ENCODE results near the gene ZFAND3.
A peak's percentile ranks its signal among the peaks of the same experiment; 100 is the strongest.

ZFAND3 gene

GRCh38 chr6:37965964-37966676 is 146.6 kb downstream of the ZFAND3 start:
- no peak for TF ChIP-seq CTCF (conservative IDR thresholded peaks at IDR 0.05; ENCODE audit: low read length)
- peak; percentile 58 for DNase-seq (ENCODE audit: low read depth)
- no peak overlapping the region for H3K4me3 ChIP-seq (ENCODE audit: low read length)

- DNase-seq (ENCODE audit: low read depth), result no peak
- no peak overlapping the region for H3K4me3 ChIP-seq (ENCODE audit: low read length)
- TF ChIP-seq CTCF (conservative IDR thresholded peaks at IDR 0.05; ENCODE audit: low read length), result no peak
These were observed 147.3 kb downstream of the ZFAND3 start for GRCh38 chr6:37966801-37967200.

GRCh38 chr6:37967651-37968050 is 148.1 kb downstream of the ZFAND3 start:
- no peak for TF ChIP-seq CTCF (conservative IDR thresholded peaks at IDR 0.05; ENCODE audit: low read length)
- no peak for DNase-seq (ENCODE audit: low read depth)

GRCh38 chr6:37971266-37971665 is 151.7 kb downstream of the ZFAND3 start:
- DNase-seq (ENCODE audit: low read depth), result peak; percentile 16
- no peak for TF ChIP-seq CTCF (conservative IDR thresholded peaks at IDR 0.05; ENCODE audit: low read length)
- H3K4me3 ChIP-seq (ENCODE audit: low read length), result no peak overlapping the region

More at GRCh38 chr6:37967651-37968050, 148.1 kb downstream of the ZFAND3 start:
- H3K4me3 ChIP-seq (ENCODE audit: low read length), result no peak overlapping the region

- H3K4me3 ChIP-seq (ENCODE audit: low read length), result no peak overlapping the region
- DNase-seq (ENCODE audit: low read depth), result peak; percentile 9
- no peak for TF ChIP-seq CTCF (conservative IDR thresholded peaks at IDR 0.05; ENCODE audit: low read length)
These were observed 152.3 kb downstream of the ZFAND3 start for GRCh38 chr6:37971711-37972390.

- DNase-seq (ENCODE audit: low read depth), result peak; percentile 66
- TF ChIP-seq CTCF (conservative IDR thresholded peaks at IDR 0.05; ENCODE audit: low read length), result no peak
These were observed 153.6 kb downstream of the ZFAND3 start for GRCh38 chr6:37972994-37973757.

More at GRCh38 chr6:37972994-37973757, 153.6 kb downstream of the ZFAND3 start:
- H3K4me3 ChIP-seq (ENCODE audit: low read length), result no peak overlapping the region
